Smooth muscle cell (in vitro differentiated cells): ENCODE measurements around the gene PMAIP1. TPM values are rescaled to one million over a fixed set of nuclear protein-coding genes. Genes with fewer than 3 reads are reported as not detected.

ENCODE experiments used
- DNase-seq: peaks from one replicate; lab custom pipeline; 2025; ENCODE audit not compliant: unreplicated experiment; lab: John Stamatoyannopoulos, UW
- H2AFZ ChIP-seq: fragments of 200-600 bp; sonication (generic); 2 replicates; pipeline ENCODE4 v1.6.0; 2016; ENCODE audit warnings: antibody characterized with exemption, low read depth, mild to moderate bottlenecking
- H3F3A ChIP-seq: fragments of 200-600 bp; sonication (generic); 2 replicates; pipeline ENCODE4 v1.6.0; 2017; ENCODE audit warnings: antibody characterized with exemption, low read depth
- H3K27ac ChIP-seq: fragments of 200-600 bp; sonication (generic); 2 replicates; pipeline ENCODE4 v1.5.1; 2016; ENCODE audit warnings: low read depth, mild to moderate bottlenecking
- H3K27me3 ChIP-seq: fragments of 200-600 bp; sonication (generic); 2 replicates; pipeline ENCODE4 v1.6.1; 2016; ENCODE audit warnings: low read depth, mild to moderate bottlenecking
- H3K36me3 ChIP-seq: fragments of 200-600 bp; sonication (generic); 2 replicates; pipeline ENCODE4 v1.5.1; 2016; ENCODE audit warnings: low read depth
- H3K4me1 ChIP-seq: fragments of 200-600 bp; sonication (generic); 2 replicates; pipeline ENCODE4 v1.5.1; 2016; ENCODE audit warnings: low read depth
- H3K4me2 ChIP-seq: fragments of 200-600 bp; sonication (generic); 2 replicates; pipeline ENCODE4 v1.6.0; 2016; ENCODE audit warnings: mild to moderate bottlenecking
- H3K4me3 ChIP-seq: fragments of 200-600 bp; sonication (generic); 2 replicates; pipeline ENCODE4 v1.5.1; 2016; ENCODE audit warnings: mild to moderate bottlenecking
- H3K79me2 ChIP-seq: fragments of 200-600 bp; sonication (generic); 2 replicates; pipeline ENCODE4 v1.6.0; 2016; ENCODE audit warnings: low read depth, mild to moderate bottlenecking
- H3K9ac ChIP-seq: fragments of 200-600 bp; sonication (generic); 2 replicates; pipeline ENCODE4 v1.6.0; 2016; ENCODE audit warnings: low read depth
- H3K9me3 ChIP-seq: fragments of 200-600 bp; sonication (generic); replicated peaks from 2 replicates; pipeline ENCODE4 v1.5.1; 2016; ENCODE audit warnings: low read depth
- H4K20me1 ChIP-seq: fragments of 200-600 bp; sonication (generic); 2 replicates; pipeline ENCODE4 v1.6.0; 2016; ENCODE audit warnings: low read depth
- WGBS: methylation state at CpG from one replicate; pipeline ENCODE4 v1.1.7; 2016; ENCODE audit warnings: low lambda C conversion rate; 5-methylcytosine and 5-hydroxymethylcytosine counted together
- polyA plus RNA-seq: library from polyadenylated mRNA; unstranded; fragments of >200 nt; fragmentation: Nextera tagmentation; extraction: Ambion mirVana; gene quantifications from 2 replicates; pipeline ENCODE4 v1.2.1, GENCODE V29; 2016
- total RNA-seq: library from RNA; depleted of rRNA; stranded (reverse); fragments of >200 nt; gene quantifications from 2 replicates; pipeline ENCODE4 v1.2.3, GENCODE V29; 2014
- TF ChIP-seq, protein P1 (sequence below): fragments of 200-600 bp; sonication (generic); IDR thresholded peaks from 2 replicates; pipeline ENCODE4 v1.5.1; 2017; ENCODE audit warnings: borderline replicate concordance, mild to moderate bottlenecking, antibody characterized with exemption; ENCODE audit not compliant: insufficient read depth, poor library complexity, severe bottlenecking

The PMAIP1 gene
- total and polyA plus RNA-seq, 2 experiments from 2014 or later = 18.0 to 37.5 TPM

- DNase-seq = no peak
- no peaks in the 10 kb centered on the region for H3K4me1 ChIP-seq
- H3K27me3 ChIP-seq = peaks cover 7% of the 10 kb centered on the region
- H3K27ac ChIP-seq = no peak overlapping the region
- no peaks in the 10 kb centered on the region for H3K79me2 ChIP-seq
- H3K9ac ChIP-seq = no peak overlapping the region
- peaks cover 4% of the 10 kb centered on the region for H3F3A ChIP-seq
- no peaks in the 10 kb centered on the region for H3K9me3 ChIP-seq
- H3K4me3 ChIP-seq = no peak overlapping the region
- TF ChIP-seq, protein P1, sequence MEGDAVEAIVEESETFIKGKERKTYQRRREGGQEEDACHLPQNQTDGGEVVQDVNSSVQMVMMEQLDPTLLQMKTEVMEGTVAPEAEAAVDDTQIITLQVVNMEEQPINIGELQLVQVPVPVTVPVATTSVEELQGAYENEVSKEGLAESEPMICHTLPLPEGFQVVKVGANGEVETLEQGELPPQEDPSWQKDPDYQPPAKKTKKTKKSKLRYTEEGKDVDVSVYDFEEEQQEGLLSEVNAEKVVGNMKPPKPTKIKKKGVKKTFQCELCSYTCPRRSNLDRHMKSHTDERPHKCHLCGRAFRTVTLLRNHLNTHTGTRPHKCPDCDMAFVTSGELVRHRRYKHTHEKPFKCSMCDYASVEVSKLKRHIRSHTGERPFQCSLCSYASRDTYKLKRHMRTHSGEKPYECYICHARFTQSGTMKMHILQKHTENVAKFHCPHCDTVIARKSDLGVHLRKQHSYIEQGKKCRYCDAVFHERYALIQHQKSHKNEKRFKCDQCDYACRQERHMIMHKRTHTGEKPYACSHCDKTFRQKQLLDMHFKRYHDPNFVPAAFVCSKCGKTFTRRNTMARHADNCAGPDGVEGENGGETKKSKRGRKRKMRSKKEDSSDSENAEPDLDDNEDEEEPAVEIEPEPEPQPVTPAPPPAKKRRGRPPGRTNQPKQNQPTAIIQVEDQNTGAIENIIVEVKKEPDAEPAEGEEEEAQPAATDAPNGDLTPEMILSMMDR = no peak
- H4K20me1 ChIP-seq = no peaks in the 10 kb centered on the region
- 71% methylated on average over 6 of the region's 6 CpGs for WGBS
- no peak overlapping the region for H3K4me2 ChIP-seq
- no peaks in the 10 kb centered on the region for H3K36me3 ChIP-seq
- H2AFZ ChIP-seq = no peak overlapping the region
These were observed 34.4 kb upstream of the PMAIP1 start for GRCh38 chr18:59865241-59865986.

GRCh38 chr18:59866551-59867269 lies 33.1 kb upstream of the PMAIP1 start:
- Histone ChIP-seq H3K79me2 (no peaks in the 10 kb centered on the region), H3K36me3 (no peaks in the 10 kb centered on the region), H3K9me3 (no peaks in the 10 kb centered on the region), H3F3A (no peaks in the 10 kb centered on the region), H3K27ac (no peak overlapping the region), H3K9ac (no peak overlapping the region), H3K4me2 (no peak overlapping the region), H2AFZ (no peak overlapping the region), H3K4me3 (no peak overlapping the region), H3K27me3 (peaks cover 7% of the 10 kb centered on the region), H3K4me1 (no peaks in the 10 kb centered on the region), H4K20me1 (no peaks in the 10 kb centered on the region)
- TF ChIP-seq, protein P1 = no peak
- 96% methylated on average over 2 of the region's 2 CpGs for WGBS
- no peak for DNase-seq

DNA sequence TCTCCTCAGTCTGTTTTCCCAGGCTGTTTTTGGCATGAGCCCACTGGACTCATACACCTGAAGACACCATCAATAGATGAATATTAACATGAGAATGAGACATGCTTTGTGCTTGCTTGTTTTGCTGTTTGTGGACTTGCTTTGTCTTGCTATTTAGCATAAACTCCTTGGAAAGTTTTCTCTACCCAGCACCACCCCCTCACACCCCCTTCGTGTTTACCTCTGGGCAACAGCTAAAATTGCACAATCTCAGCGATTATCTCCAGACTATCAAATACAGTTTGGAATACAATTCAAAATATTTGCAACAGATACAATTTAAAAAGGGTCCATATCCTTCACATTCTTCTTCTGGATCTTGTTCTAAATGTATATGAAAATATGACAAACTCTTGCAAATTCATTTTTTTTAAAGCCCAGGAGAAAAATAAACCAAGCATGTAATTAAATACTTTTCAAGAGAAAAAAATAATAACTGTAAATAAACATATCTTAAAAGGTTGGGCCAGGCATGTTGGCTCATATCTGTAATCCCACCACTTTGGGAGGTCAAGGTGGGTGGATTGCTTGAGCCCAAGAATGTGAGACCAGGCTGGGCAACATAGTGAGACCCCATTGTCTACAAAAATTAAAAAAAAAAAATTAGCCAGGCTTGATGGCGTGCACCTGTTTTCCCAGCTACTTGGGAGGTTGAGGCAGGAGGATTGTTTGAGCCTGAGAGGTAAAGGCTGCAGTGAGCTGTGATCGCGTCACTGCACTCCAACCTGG lies 32.3 kb upstream of the PMAIP1 start:
- Histone ChIP-seq H3K27me3 (peaks cover 7% of the 10 kb centered on the region), H3K9me3 (no peaks in the 10 kb centered on the region), H3K79me2 (no peaks in the 10 kb centered on the region), H3K4me3 (no peak overlapping the region), H3K27ac (no peak overlapping the region), H3K4me2 (no peak overlapping the region), H3K4me1 (peaks cover 3% of the 10 kb centered on the region), H4K20me1 (no peaks in the 10 kb centered on the region), H3F3A (no peaks in the 10 kb centered on the region), H3K36me3 (no peaks in the 10 kb centered on the region), H2AFZ (no peak overlapping the region), H3K9ac (no peak overlapping the region)
- WGBS = 71% methylated on average over 5 of the region's 5 CpGs
- TF ChIP-seq, protein P1 = no peak
- DNase-seq = no peak
